Chondrocyte (in vitro differentiated cells): ENCODE measurements around the gene IER3IP1. TPM values are rescaled to one million over a fixed set of nuclear protein-coding genes. Genes with fewer than 3 reads are reported as not detected.

Experiments used
- DNase-seq: peaks from one replicate; pipeline ENCODE4 v3.0.0; 2021; ENCODE audit warnings: mixed read lengths, low spot score
- H3K27ac Mint-ChIP-seq: one replicate; pipeline ENCODE4 v1.8.0; 2021; ENCODE audit warnings: mild to moderate bottlenecking, moderate library complexity, mixed read lengths; ENCODE audit not compliant: unreplicated experiment
- H3K27me3 Mint-ChIP-seq: 2 replicates; pipeline ENCODE4 v1.8.0; 2021; ENCODE audit warnings: low read depth, mixed read lengths
- H3K36me3 Mint-ChIP-seq: 2 replicates; pipeline ENCODE4 v1.8.0; 2021; ENCODE audit warnings: low read depth, mixed read lengths
- H3K4me1 Mint-ChIP-seq: 2 replicates; pipeline ENCODE4 v1.8.0; 2021; ENCODE audit warnings: low read depth, mild to moderate bottlenecking, mixed read lengths
- H3K4me3 Mint-ChIP-seq: one replicate; pipeline ENCODE4 v1.8.0; 2021; ENCODE audit warnings: mild to moderate bottlenecking, moderate library complexity, mixed read lengths; ENCODE audit not compliant: unreplicated experiment
- H3K9me3 Mint-ChIP-seq: 2 replicates; pipeline ENCODE4 v1.8.0; 2021; ENCODE audit warnings: low read depth, mixed read lengths
- long read RNA-seq: library from polyadenylated mRNA; stranded (forward); transcript quantifications from one replicate; pipeline ENCODE4 v2.0.0, GENCODE V29; 2021
- total RNA-seq: library from RNA; stranded (reverse); gene quantifications from 3 replicates; pipeline ENCODE4 v1.2.1, GENCODE V29; 2021
- TF ChIP-seq, protein P1 (sequence below): fragments of 200-600 bp; sonication (generic); IDR thresholded peaks from 2 replicates; pipeline ENCODE4 v1.5.0; 2021; ENCODE audit warnings: antibody characterized with exemption, mild to moderate bottlenecking, moderate library complexity

The IER3IP1 gene, protein sequence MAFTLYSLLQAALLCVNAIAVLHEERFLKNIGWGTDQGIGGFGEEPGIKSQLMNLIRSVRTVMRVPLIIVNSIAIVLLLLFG
- total RNA-seq: 16.4 to 18.5 TPM (median 16.4 TPM) in 3 replicates
- long read RNA-seq, transcript IER3IP1-201 (3 exons, 3,689 nt): major isoform, 144 of 146 reads
- long read RNA-seq, partial matches to known transcripts: 0 of 146 reads
- long read RNA-seq, other reads (novel, unspliced or antisense): 2 of 146 reads

DNA sequence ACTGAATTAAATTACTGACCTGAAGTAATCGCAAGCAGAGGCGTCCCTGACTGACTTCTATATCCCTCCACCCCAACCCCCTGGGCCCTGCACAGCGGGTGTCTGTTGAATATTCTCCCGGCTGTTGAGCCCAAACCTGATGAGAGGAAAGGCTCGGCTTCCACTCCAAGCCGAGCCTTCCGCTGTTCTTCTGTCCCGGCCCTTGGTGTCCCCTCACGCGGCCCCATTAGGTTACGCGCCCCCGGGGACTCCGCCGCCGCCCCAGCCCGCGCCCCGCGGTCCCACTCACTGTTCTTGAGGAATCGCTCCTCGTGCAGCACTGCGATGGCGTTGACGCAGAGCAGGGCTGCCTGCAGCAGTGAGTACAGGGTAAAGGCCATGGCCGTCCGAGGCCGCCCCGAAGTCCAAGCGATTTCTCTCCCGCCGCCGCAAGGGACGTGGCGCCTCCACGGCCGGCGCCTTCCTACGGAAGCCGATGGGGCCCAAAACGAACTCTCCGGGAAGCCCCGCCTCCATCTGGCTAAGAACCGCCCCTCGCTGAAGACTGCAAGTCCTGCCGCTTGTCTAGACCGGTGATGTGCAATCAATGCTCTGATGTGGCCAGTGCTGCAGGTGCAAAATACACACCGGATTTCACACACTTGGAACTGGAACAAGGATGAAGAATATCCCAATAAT, at the start of gene IER3IP1:
Gene IER3IP1, minus strand, starts transcription at position 467 of the 678 bp plus-strand sequence. Its CDS starts 87 bp downstream, at position 380.
- no peaks in the 10 kb centered on the region for H3K9me3 Mint-ChIP-seq
- no peak within 1 kb of the TSS for H3K27ac Mint-ChIP-seq
- peaks cover 5% of the 10 kb centered on the region for H3K27me3 Mint-ChIP-seq
- no peak within 1 kb of the TSS for H3K4me3 Mint-ChIP-seq
- H3K36me3 Mint-ChIP-seq: no peaks in the 10 kb centered on the region
- peaks cover 8% of the 10 kb centered on the region for H3K4me1 Mint-ChIP-seq
- DNase-seq: peak; percentile 96
- TF ChIP-seq, protein P1, sequence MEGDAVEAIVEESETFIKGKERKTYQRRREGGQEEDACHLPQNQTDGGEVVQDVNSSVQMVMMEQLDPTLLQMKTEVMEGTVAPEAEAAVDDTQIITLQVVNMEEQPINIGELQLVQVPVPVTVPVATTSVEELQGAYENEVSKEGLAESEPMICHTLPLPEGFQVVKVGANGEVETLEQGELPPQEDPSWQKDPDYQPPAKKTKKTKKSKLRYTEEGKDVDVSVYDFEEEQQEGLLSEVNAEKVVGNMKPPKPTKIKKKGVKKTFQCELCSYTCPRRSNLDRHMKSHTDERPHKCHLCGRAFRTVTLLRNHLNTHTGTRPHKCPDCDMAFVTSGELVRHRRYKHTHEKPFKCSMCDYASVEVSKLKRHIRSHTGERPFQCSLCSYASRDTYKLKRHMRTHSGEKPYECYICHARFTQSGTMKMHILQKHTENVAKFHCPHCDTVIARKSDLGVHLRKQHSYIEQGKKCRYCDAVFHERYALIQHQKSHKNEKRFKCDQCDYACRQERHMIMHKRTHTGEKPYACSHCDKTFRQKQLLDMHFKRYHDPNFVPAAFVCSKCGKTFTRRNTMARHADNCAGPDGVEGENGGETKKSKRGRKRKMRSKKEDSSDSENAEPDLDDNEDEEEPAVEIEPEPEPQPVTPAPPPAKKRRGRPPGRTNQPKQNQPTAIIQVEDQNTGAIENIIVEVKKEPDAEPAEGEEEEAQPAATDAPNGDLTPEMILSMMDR: peak; percentile 35

DNA sequence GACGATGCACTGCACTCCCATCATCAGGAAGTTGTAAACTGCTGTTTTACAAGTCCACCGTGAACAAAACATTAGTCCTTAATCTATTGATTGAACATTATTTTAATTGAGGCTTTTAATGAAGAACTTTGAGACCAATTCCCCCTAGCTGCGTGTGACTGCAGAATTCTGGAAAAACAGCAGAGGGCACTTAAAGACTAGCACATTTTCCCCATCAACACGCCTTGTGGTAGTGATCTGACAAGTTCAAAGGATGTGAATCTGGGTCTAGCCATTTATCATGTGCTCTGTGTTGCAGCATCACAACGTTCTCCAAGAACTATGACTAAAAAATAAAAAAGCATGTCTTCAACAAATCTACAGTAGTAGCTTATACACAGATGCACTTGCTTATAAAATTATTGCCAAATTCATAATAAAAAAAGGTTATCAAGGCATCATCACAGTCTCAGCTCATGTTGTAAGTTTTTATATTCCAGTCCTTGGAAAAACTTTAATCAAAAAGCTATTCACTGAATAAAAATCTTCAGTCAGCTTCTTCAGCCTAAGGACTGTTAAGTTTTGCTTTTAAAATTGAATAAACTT, 39.5 kb upstream of the IER3IP1 start:
- Mint-ChIP-seq H3K4me3 (no peak overlapping the region), H3K27me3 (peaks cover 55% of the 10 kb centered on the region), H3K36me3 (no peaks in the 10 kb centered on the region), H3K9me3 (no peaks in the 10 kb centered on the region), H3K27ac (no peak overlapping the region), H3K4me1 (no peaks in the 10 kb centered on the region)
- DNase-seq: no peak
- TF ChIP-seq, protein P1: peak; percentile 85

DNA sequence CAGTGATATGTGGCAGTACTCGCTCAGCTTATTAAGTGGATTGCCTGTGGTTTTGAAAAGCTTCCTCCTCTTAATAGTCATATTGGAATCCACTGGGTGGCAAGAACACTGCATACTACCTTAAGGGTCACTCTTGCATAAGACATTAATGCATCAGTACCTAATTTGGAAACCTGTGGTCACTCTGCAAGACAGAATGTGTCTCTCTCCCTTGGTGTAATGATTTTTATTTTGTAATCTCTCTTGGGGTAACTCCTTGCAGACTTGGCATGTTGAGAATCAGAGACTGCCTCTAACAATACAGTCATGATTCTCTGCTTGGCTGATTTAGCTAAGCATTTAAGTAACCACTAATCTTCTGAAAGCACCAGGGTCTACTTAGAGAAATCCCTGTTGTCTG, 33.0 kb upstream of the IER3IP1 start:
- H3K4me1 Mint-ChIP-seq: peaks cover 3% of the 10 kb centered on the region
- H3K27me3 Mint-ChIP-seq: peaks cover 60% of the 10 kb centered on the region

DNA sequence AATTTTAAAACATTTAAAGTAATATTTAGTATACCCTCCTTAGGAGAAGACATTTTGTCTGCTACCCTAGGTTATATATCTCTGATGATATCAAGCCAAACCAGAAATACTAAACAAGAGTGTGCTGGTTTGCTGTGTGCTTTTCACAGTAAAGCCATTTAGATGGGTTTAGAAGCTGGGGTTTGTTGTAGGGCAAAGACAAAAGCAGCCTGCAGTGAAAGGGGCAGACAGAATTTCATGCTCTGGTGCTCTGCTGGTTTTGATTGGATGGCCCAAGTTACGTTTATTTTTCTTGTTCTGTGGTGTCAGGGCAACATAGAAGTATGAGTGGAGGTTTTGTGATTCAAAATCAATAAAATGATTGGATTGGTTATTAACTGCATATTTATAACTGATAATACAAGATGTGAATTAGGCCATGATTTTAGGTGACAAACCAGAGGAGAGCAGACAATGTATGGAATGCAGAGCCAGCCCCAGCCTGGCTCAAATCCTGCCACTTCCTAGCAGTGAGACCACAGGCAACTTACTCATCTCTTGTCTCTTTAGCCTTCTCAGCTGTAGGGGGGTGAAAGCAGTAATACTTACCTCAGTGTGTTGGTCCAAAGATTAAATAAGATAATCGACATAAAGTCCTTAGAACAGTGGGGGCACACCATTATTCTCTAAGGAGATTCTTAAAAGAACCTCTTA, 30.9 kb upstream of the IER3IP1 start:
- no peaks in the 10 kb centered on the region for H3K9me3 Mint-ChIP-seq
- no peak overlapping the region for H3K27ac Mint-ChIP-seq
- DNase-seq: no peak
- TF ChIP-seq, protein P1: no peak
- peaks cover 56% of the 10 kb centered on the region for H3K27me3 Mint-ChIP-seq
- H3K36me3 Mint-ChIP-seq: no peaks in the 10 kb centered on the region
- peaks cover 3% of the 10 kb centered on the region for H3K4me1 Mint-ChIP-seq
- H3K4me3 Mint-ChIP-seq: no peak overlapping the region

More for the DNA sequence above, 33.0 kb upstream of the IER3IP1 start:
- H3K36me3 Mint-ChIP-seq: no peaks in the 10 kb centered on the region
- no peaks in the 10 kb centered on the region for H3K9me3 Mint-ChIP-seq
- DNase-seq: no peak
- TF ChIP-seq, protein P1: no peak
- no peak overlapping the region for H3K4me3 Mint-ChIP-seq
- H3K27ac Mint-ChIP-seq: no peak overlapping the region
